ENCODE data around the gene DDHD1.
"Not testable (repeated sequence)": the region's sequence is repeated elsewhere in the genome, so short reads cannot be mapped to it uniquely, and the experiment has no call there.

DDHD1 gene

GRCh38 chr14:53152887-53153701 is at the start of gene DDHD1:
DDHD1 (minus strand) TSS chr14:53153323; CDS start chr14:53153098, 225 bp downstream.
- peak; percentile 34 to 91 (median 81) for DNase-seq
- intact Hi-C loops (cut with DNase I), result no loop called here

- no peak for DNase-seq
- intact Hi-C loops (cut with DNase I), result no loop called here
These were observed 42.8 kb upstream of the DDHD1 start for GRCh38 chr14:53195949-53196348.

- intact Hi-C loops (cut with DNase I), result no loop called here
- DNase-seq, result no peak
These were observed 40.1 kb upstream of the DDHD1 start for GRCh38 chr14:53193193-53193592.

GRCh38 chr14:53192052-53192760 is 39.1 kb upstream of the DDHD1 start:
- no peak for DNase-seq
- intact Hi-C loops (cut with DNase I), result no loop called here

- DNase-seq, result no peak
- intact Hi-C loops (cut with DNase I), result no loop called here
These were observed 37.8 kb upstream of the DDHD1 start for GRCh38 chr14:53190938-53191337.

- intact Hi-C loops (cut with DNase I), result no loop called here
- DNase-seq, result no peak
These were observed 34.9 kb upstream of the DDHD1 start for GRCh38 chr14:53187921-53188463.

GRCh38 chr14:53186532-53186931 is 33.4 kb upstream of the DDHD1 start:
- no peak for DNase-seq
- intact Hi-C loops (cut with DNase I), result no loop called here

- DNase-seq, result no peak
- intact Hi-C loops (cut with DNase I), result no loop called here
These were observed 30.5 kb upstream of the DDHD1 start for GRCh38 chr14:53183611-53184010.

- intact Hi-C loops (cut with DNase I), result no loop called here
- DNase-seq, result no peak
These were observed 29.9 kb upstream of the DDHD1 start for GRCh38 chr14:53183056-53183455.

GRCh38 chr14:53181463-53182081 is 28.4 kb upstream of the DDHD1 start:
- DNase-seq; intact Hi-C loops (cut with DNase I): not testable (repeated sequence)

- intact Hi-C loops (cut with DNase I), result no loop called here
- DNase-seq, result no peak
These were observed 27.4 kb upstream of the DDHD1 start for GRCh38 chr14:53180272-53181221.

- intact Hi-C loops (cut with DNase I); DNase-seq: not testable (repeated sequence)
These were observed 26.4 kb upstream of the DDHD1 start for GRCh38 chr14:53179486-53180005.

GRCh38 chr14:53175375-53175774 is 22.3 kb upstream of the DDHD1 start:
- intact Hi-C loops (cut with DNase I), result no loop called here
- DNase-seq, result no peak

GRCh38 chr14:53174918-53175317 is 21.8 kb upstream of the DDHD1 start:
- intact Hi-C loops (cut with DNase I), result no loop called here

GRCh38 chr14:53168786-53169185 is 15.7 kb upstream of the DDHD1 start:
- intact Hi-C loops (cut with DNase I), result no loop called here
- DNase-seq, result no peak

More at GRCh38 chr14:53174918-53175317, 21.8 kb upstream of the DDHD1 start:
- no peak for DNase-seq

GRCh38 chr14:53167602-53168328 is 14.6 kb upstream of the DDHD1 start:
- DNase-seq, result no peak
- intact Hi-C loops (cut with DNase I), result no loop called here

- no peak for DNase-seq
- intact Hi-C loops (cut with DNase I), result no loop called here
These were observed 8.8 kb upstream of the DDHD1 start for GRCh38 chr14:53161758-53162435.
